Measurements from ENCODE around the gene CLP1.

- no peak for TF ChIP-seq CTCF (conservative IDR thresholded peaks at IDR 0.05)
- TF ChIP-seq EZH2 (IDR thresholded peaks at IDR 0.05; ENCODE audit: low read depth), result no peak
Observed at GRCh38 chr11:57650739-57651090, 6.8 kb upstream of the CLP1 start.
